Measurements from ENCODE around the gene TEX35.
A peak's percentile ranks its signal among the peaks of the same experiment; 100 is the strongest.

Gene TEX35

GRCh38 chr1:178533121-178533946 is 20.4 kb downstream of the TEX35 start:
- Histone ChIP-seq H3K36me3 (replicated peaks) (no peaks in the 10 kb centered on the region), H3K9me3 (no peaks in the 10 kb centered on the region), H3K27me3 (ENCODE audit: low read depth) (no peaks in the 10 kb centered on the region), H3K4me3 (no peak overlapping the region), H3K4me1 (peaks cover 6% of the 10 kb centered on the region)
- DNase-seq (ENCODE audit: low spot score in 2 of 2): no peak
- in situ Hi-C loops (cut with MboI; ENCODE audit: low sequenced_read_pairs): loop anchor here (5.0 to 25.0 kb wide), 3 partner anchors 221 to 854 kb away; no protein-coding TSS in a partner anchor

- Histone ChIP-seq H3K36me3 (replicated peaks) (no peaks in the 10 kb centered on the region), H3K27me3 (ENCODE audit: low read depth) (no peaks in the 10 kb centered on the region), H3K4me1 (peaks cover 6% of the 10 kb centered on the region), H3K9me3 (no peaks in the 10 kb centered on the region), H3K4me3 (no peak overlapping the region)
- in situ Hi-C loops (cut with MboI; ENCODE audit: low sequenced_read_pairs): loop anchor here (5.0 to 25.0 kb wide), 3 partner anchors 222 to 853 kb away; no protein-coding TSS in a partner anchor
- DNase-seq (ENCODE audit: low spot score in 2 of 2): no peak
Measured at GRCh38 chr1:178534137-178534868, 21.4 kb downstream of the TEX35 start.

- Histone ChIP-seq H3K27me3 (ENCODE audit: low read depth) (no peaks in the 10 kb centered on the region), H3K9me3 (no peaks in the 10 kb centered on the region), H3K36me3 (replicated peaks) (no peaks in the 10 kb centered on the region), H3K4me1 (peaks cover 6% of the 10 kb centered on the region), H3K4me3 (no peak overlapping the region)
- DNase-seq (ENCODE audit: low spot score in 2 of 2): no peak
- in situ Hi-C loops (cut with MboI; ENCODE audit: low sequenced_read_pairs): loop anchor here (25.0 kb wide), 1 partner anchor 851 kb away; no protein-coding TSS in a partner anchor
Measured at GRCh38 chr1:178536329-178536728, 23.4 kb downstream of the TEX35 start.

- in situ Hi-C loops (cut with MboI; ENCODE audit: low sequenced_read_pairs): loop anchor here (25.0 kb wide), 1 partner anchor 850 kb away; no protein-coding TSS in a partner anchor
- no peak for DNase-seq (ENCODE audit: low spot score in 2 of 2)
- H3K4me3 ChIP-seq: no peak overlapping the region
- H3K9me3 ChIP-seq: no peaks in the 10 kb centered on the region
- no peaks in the 10 kb centered on the region for H3K36me3 ChIP-seq (replicated peaks)
- peaks cover 6% of the 10 kb centered on the region for H3K4me1 ChIP-seq
- no peaks in the 10 kb centered on the region for H3K27me3 ChIP-seq (ENCODE audit: low read depth)
Measured at GRCh38 chr1:178536844-178537371, 24.0 kb downstream of the TEX35 start.

- no peak for DNase-seq (ENCODE audit: low spot score in 2 of 2)
- Histone ChIP-seq H3K9me3 (no peaks in the 10 kb centered on the region), H3K4me1 (peaks cover 3% of the 10 kb centered on the region), H3K4me3 (no peak overlapping the region), H3K36me3 (replicated peaks) (no peaks in the 10 kb centered on the region), H3K27me3 (ENCODE audit: low read depth) (no peaks in the 10 kb centered on the region)
- in situ Hi-C loops (cut with MboI; ENCODE audit: low sequenced_read_pairs): loop anchor here (25.0 kb wide), 1 partner anchor 850 kb away; no protein-coding TSS in a partner anchor
Measured at GRCh38 chr1:178537382-178538090, 24.6 kb downstream of the TEX35 start.

- H3K9me3 ChIP-seq: no peaks in the 10 kb centered on the region
- DNase-seq (ENCODE audit: low spot score in 2 of 2): no peak
- in situ Hi-C loops (cut with MboI; ENCODE audit: low sequenced_read_pairs): loop anchor here (25.0 kb wide), 1 partner anchor 849 kb away; no protein-coding TSS in a partner anchor
- no peaks in the 10 kb centered on the region for H3K27me3 ChIP-seq (ENCODE audit: low read depth)
- H3K4me1 ChIP-seq: peaks cover 2% of the 10 kb centered on the region; the same call in 1 of the 2 replicates
- H3K36me3 ChIP-seq (replicated peaks): no peaks in the 10 kb centered on the region
- H3K4me3 ChIP-seq: no peak overlapping the region
Measured at GRCh38 chr1:178538192-178538916, 25.4 kb downstream of the TEX35 start.

GRCh38 chr1:178539291-178539690 is 26.4 kb downstream of the TEX35 start:
- Histone ChIP-seq H3K4me1 (peaks cover 2% of the 10 kb centered on the region; the same call in 1 of the 2 replicates), H3K9me3 (no peaks in the 10 kb centered on the region), H3K4me3 (no peak overlapping the region), H3K27me3 (ENCODE audit: low read depth) (no peaks in the 10 kb centered on the region), H3K36me3 (replicated peaks) (no peaks in the 10 kb centered on the region)
- no peak for DNase-seq (ENCODE audit: low spot score in 2 of 2)
- in situ Hi-C loops (cut with MboI; ENCODE audit: low sequenced_read_pairs): loop anchor here (25.0 kb wide), 1 partner anchor 848 kb away; no protein-coding TSS in a partner anchor

- H3K9me3 ChIP-seq: no peaks in the 10 kb centered on the region
- H3K4me1 ChIP-seq: peaks cover 2% of the 10 kb centered on the region; the same call in 1 of the 2 replicates
- H3K36me3 ChIP-seq (replicated peaks): peaks cover 2% of the 10 kb centered on the region; the same call in 1 of the 2 replicates
- H3K4me3 ChIP-seq: no peak overlapping the region
- in situ Hi-C loops (cut with MboI; ENCODE audit: low sequenced_read_pairs): loop anchor here (10.0 to 25.0 kb wide), 2 partner anchors 225 to 847 kb away; no protein-coding TSS in a partner anchor
- no peaks in the 10 kb centered on the region for H3K27me3 ChIP-seq (ENCODE audit: low read depth)
- no peak for DNase-seq (ENCODE audit: low spot score in 2 of 2)
Measured at GRCh38 chr1:178540204-178540603, 27.3 kb downstream of the TEX35 start.

- H3K4me3 ChIP-seq: no peak overlapping the region
- peaks cover 2% of the 10 kb centered on the region; the same call in 1 of the 2 replicates for H3K36me3 ChIP-seq (replicated peaks)
- peaks cover 2% of the 10 kb centered on the region; the same call in 1 of the 2 replicates for H3K4me1 ChIP-seq
- in situ Hi-C loops (cut with MboI; ENCODE audit: low sequenced_read_pairs): loop anchor here (10.0 to 25.0 kb wide), 2 partner anchors 224 to 847 kb away; no protein-coding TSS in a partner anchor
- no peaks in the 10 kb centered on the region for H3K9me3 ChIP-seq
- H3K27me3 ChIP-seq (ENCODE audit: low read depth): no peaks in the 10 kb centered on the region
- no peak for DNase-seq (ENCODE audit: low spot score in 2 of 2)
Measured at GRCh38 chr1:178540646-178541045, 27.7 kb downstream of the TEX35 start.

- H3K9me3 ChIP-seq: no peaks in the 10 kb centered on the region
- H3K27me3 ChIP-seq (ENCODE audit: low read depth): no peaks in the 10 kb centered on the region
- DNase-seq (ENCODE audit: low spot score in 2 of 2): no peak
- H3K36me3 ChIP-seq (replicated peaks): peaks cover 2% of the 10 kb centered on the region; the same call in 1 of the 2 replicates
- H3K4me1 ChIP-seq: peaks cover 2% of the 10 kb centered on the region; the same call in 1 of the 2 replicates
- peak overlapping the region; percentile 88 for H3K4me3 ChIP-seq
- in situ Hi-C loops (cut with MboI; ENCODE audit: low sequenced_read_pairs): loop anchor here (10.0 to 25.0 kb wide), 2 partner anchors 223 to 846 kb away; no protein-coding TSS in a partner anchor
Measured at GRCh38 chr1:178541379-178541778, 28.5 kb downstream of the TEX35 start.

- in situ Hi-C loops (cut with MboI; ENCODE audit: low sequenced_read_pairs): loop anchor here (10.0 to 25.0 kb wide), 2 partner anchors 223 to 845 kb away; no protein-coding TSS in a partner anchor
Measured at GRCh38 chr1:178541829-178542553, 29.1 kb downstream of the TEX35 start.

More at GRCh38 chr1:178541829-178542553, 29.1 kb downstream of the TEX35 start:
- DNase-seq (ENCODE audit: low spot score in 2 of 2): peak; percentile 33 to 81
- peaks cover 4% of the 10 kb centered on the region; the same call in 1 of the 2 replicates for H3K36me3 ChIP-seq (replicated peaks)
- no peaks in the 10 kb centered on the region for H3K27me3 ChIP-seq (ENCODE audit: low read depth)
- H3K9me3 ChIP-seq: no peaks in the 10 kb centered on the region
- peaks cover 2% of the 10 kb centered on the region; the same call in 1 of the 2 replicates for H3K4me1 ChIP-seq
- H3K4me3 ChIP-seq: peak overlapping the region; percentile 88
